Activated naive CD4-positive, alpha-beta T cell treated with anti-CD3 and anti-CD28 coated beads, Interleukin-2, amount 50 U/mL, for 16 hours (primary cell): ENCODE data around the gene LRFN4.
A peak's percentile ranks its signal among the peaks of the same experiment; 100 is the strongest.

Source experiments
- DNase-seq: peaks from one replicate; pipeline ENCODE4 v3.0.0-alpha.2; 2020

The LRFN4 gene

GRCh38 chr11:66858939-66859685 lies 2.2 kb downstream of the LRFN4 start:
- no peak for DNase-seq

- DNase-seq = no peak
Measured at GRCh38 chr11:66859686-66860448, 3.0 kb downstream of the LRFN4 start.

DNA sequence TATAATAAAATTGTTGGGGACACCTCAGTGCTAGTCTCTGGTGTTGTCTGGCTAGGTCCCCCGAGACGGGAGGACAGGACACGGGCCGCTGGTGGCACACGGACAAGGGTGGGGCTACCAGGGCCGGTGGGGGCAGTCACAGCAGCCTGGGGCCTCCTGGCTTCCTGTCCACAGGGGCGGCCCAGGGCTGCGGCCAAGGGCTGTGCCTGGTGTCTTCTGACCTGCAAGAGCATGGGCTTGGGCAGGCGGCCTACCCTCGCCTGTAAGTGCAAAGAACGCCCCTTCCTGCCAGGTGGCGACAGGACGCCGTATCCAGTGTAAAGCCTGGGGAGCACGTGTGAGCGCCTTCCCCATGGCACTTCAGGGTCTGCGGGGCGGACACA lies 3.6 kb downstream of the LRFN4 start:
- DNase-seq = no peak

GRCh38 chr11:66861038-66861773 lies 4.3 kb downstream of the LRFN4 start:
- DNase-seq = no peak

DNA sequence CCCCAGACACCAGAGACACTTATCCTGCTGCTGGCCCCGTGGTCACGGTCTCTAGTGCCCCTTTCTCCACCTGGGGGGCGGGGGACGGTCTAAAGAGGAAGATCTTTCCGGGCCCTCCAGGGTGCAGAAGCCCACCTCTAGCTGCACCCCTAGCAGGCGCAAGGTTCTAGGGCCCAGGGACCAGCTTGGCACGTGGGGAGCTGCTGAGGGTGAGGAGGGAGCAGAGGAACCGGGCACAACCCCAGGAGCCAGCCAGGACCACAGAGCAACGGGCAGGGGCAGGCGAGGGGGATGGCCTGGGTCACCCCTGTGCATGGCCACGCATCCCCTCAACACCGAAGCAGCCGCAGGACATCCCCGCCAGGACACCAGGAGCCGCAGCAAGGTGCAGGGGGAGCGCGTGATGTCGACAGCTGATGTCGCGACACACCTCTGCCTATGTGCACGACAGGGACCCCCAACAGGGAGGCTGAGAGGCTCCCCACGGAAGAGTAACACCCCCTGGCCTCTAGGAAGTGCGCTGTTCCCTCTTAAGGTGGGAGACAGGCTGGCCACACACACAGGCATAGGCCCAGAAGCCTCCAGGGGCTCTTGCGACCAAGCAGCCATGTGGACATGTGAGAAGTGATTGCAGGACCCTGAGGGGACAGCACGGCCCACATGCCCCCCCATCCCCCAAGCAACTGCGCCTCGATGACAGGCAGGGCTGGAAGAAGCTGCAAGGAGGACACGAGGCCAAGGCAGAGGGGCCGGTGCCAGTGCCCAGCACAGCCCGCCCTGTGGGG lies 5.1 kb downstream of the LRFN4 start:
- DNase-seq = no peak

DNA sequence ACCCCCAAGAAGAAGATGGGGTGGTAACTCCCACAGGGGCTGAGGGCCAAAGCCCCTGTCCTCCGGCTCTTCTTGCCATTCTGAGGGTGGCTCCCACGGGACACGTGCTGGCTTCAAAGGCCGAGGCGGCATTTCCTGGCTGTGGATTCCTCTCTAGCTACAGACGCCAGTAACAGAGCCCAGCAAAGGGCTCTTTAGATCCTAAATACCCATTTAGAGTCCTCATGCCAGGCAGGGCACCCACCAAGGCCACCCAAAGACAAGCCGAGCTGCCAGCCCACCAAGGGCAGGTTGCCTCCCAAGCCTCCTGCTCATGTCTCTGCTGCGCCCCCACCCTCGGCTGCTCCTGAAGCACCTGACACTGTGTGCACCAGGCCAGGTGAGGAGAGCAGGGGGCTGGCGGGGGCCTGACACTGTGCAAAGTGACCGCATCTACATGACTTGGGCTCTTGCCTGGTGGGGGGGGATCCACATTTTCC lies 5.7 kb downstream of the LRFN4 start:
- DNase-seq = no peak

- no peak for DNase-seq
Measured at GRCh38 chr11:66863428-66864125, 6.7 kb downstream of the LRFN4 start.

GRCh38 chr11:66864172-66864901 lies 7.5 kb downstream of the LRFN4 start:
- DNase-seq = no peak

DNA sequence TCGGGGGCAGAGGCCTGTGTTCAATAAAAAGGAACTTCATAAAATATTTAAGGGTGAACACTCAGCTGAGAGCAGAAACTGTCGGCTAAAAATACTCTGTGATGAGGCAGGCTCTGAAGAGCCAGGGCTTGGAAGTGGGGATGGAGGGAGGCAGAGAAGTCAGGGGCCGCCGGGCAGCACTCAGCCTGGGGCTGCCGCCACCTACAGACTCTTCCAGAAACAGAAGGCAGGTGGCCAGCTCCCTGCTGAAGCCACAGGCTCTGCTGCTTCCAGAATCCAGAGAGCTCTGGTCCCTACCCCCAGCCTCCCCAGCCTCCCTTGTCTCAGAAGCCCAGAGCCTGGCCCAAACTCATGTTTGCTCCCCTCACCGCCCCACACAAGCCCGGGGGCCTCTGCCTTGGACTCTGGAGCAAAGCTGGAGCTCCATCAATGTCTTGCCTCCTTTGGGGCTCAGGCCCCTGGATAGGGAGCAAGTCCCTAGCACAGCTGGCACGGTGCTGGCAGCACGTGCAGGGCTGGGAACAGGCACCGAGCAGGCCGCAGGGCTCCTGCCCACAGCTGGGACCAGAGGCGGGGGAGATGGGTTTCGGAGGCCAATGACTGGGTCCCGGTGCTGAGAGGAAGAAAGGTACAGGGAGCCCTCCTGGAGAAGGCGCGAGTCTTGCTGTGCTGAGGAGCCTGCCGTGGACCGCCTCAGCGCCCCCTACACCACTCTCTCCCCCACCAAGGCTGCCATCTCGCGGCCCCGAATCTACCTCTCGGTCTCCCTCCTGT lies 8.2 kb downstream of the LRFN4 start:
- no peak for DNase-seq

GRCh38 chr11:66866007-66866406 lies 9.1 kb downstream of the LRFN4 start:
- no peak for DNase-seq

DNA sequence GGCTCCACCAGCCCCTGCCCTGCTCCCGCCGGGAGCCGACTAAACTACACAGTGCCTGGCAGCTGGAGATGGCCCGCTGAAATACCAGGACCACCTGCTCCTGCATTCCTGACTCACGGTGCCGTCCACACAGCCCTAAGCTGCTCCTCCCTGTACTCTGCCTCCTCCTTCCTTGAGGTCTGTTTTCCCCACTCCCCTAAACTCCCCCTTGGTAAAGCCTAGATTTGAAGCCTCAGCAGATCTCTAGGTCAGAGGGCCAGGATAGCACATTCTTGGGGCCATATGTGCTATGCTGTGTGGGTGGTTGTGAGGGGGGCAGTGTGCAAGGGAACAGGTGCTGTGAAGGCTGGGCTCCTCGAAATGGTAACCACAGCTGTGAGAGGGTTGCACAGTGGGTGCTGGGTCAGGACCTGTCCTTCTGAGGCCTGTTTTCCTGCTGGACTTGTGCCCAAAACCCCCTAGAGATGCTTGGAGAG lies 9.7 kb downstream of the LRFN4 start:
- DNase-seq = no peak

DNA sequence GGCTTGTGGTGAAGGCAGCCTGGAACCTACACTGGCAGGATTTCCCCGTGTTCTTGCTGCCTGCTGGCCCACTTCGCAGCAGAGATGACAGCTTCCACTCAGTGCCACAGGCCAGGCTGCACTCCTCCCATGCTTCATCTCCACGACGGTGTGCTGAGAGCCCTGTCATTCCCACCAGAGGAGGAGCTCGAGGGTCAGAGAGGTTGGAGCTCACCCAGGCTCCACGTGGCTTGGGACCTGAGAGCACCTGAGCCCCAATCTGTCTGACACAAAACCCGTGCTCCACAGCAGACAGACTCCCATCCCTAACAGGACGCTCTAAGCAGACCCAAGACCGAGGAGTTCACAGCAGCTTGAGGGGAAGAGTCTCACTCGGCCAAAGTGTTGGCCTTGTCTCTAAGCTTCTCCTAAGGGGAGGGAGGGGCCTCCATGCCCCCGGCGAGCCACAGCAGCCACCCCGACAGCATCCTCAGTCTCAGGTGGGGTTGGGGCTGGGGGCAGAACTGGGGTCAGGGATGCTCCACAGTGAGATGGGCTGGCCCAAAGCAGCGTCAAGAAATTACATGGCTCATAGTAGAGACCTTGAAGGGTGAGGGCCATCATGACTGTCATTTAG lies 10.7 kb downstream of the LRFN4 start:
- no peak for DNase-seq

- no peak for DNase-seq
Measured at GRCh38 chr11:66868082-66868725, 11.3 kb downstream of the LRFN4 start.

DNA sequence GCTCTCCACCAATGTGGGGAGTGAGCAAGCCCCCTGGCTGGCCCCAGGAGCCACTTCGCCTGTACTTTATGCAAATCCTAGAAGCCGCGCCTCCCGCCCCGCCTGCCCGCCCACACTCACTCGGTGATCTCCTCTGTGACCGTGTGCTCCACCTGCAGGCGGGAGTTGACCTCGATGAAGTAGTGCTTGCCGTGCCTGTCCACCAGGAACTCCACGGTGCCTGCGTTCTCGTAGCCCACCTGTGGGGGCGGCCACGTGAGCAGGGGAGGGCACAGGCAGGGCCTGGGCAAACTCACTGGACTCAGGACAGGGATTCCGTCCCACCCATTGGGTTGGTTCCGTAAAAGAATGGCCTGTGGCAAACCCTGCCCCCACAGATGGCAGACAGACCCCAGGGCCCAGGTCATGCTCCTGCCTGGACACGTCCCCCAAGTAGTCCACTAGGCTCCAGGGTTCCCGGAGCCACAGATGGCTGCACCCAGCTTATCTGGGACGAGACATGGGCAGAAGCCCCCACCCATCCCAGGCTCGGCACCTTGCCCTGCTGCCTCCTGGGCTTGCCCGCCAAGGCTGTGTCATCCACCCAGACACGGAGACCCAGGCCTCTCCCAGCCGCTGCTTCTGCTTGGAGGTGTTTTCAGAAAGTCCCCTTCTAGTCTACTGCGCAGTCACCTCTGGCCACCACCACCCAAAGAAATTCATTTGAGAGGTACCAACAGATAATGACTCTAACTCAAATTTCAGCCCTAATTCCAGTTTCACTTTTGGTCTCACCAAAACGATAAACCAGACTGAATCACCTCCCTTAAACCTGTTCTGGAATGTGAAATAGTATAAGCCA lies 12.1 kb downstream of the LRFN4 start:
- peak; percentile 86 for DNase-seq

- no peak for DNase-seq
Measured at GRCh38 chr11:66869567-66869870, 12.7 kb downstream of the LRFN4 start.

DNA sequence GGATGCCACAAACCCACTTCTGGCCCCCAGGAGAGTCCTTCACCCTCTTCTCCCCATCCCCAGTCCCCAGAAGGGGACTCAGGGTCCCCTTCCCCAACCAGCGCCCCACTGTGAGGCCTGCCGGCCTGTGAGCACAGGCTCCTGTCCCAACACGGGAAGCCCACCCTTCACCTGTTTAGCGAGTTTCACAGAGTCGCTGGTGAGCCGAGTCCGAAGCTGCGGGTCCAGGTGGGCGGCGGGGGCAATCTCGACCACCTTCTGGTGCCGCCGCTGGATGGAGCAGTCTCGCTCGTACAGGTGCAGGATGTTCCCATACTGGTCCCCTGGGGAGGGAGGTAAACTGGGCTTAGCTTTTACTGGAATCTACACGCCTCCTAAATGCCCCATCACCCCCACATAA lies 13.3 kb downstream of the LRFN4 start:
- DNase-seq = no peak

DNA sequence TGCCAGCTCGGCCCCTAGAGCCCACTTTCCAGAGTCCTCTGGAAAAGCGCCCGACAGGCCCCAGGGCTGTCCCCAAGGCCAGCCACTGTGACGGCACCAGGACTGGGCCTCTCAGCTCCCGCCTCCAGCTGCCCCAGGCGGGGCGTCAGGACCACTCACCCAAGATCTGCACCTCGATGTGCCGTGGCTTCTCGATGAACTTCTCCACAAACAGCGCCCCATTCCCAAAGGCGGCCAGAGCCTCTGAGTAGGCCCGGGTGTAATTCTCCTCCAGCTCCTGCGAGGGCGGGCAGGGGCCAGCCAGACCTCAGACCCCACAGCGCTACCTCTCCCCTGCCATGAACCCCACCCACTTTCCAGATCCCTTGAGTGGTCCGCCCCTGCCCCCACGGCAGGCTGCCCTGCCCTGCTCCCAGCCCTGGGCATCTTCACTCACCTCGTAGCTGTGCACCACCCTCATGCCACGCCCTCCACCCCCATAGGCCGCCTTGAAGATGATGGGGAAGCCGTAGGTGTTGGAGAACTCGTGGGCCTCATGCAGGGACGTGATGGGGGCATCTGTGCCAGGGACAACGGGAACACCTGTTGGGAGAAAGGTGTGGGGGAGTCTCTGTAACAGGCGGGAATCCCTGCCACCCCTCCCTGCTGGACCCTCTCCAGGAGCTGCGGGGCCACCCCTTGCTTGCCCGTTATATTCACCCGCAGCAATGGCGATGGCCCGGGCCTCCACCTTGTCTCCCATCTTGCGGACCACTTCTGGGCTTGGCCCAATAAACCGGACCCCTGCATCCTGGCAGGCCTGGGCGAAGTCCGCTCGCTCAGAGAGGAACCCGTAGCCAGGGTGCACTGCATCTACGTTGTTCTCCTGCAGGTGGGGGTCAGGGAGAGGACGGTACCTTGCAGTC lies 14.0 kb downstream of the LRFN4 start:
- no peak for DNase-seq

GRCh38 chr11:66871521-66871901 lies 14.6 kb downstream of the LRFN4 start:
- DNase-seq = no peak
